A673 (cell line): ENCODE results near the gene TCERG1L. TPM values are rescaled to one million over a fixed set of nuclear protein-coding genes. Genes with fewer than 3 reads are reported as not detected.
"Not testable (repeated sequence)": the region's sequence is repeated elsewhere in the genome, so short reads cannot be mapped to it uniquely, and the experiment has no call there.

ENCODE experiments used
- BruUV-seq: library from RNA; stranded (reverse); fragments of 400-500 nt; replicated peaks from 2 replicates; lab custom pipeline; 2021; lab: Mats Ljungman, UMichigan
- CTCF ChIA-PET: fragments of 300-600 bp; sonication (Branson Sonifier 250); formaldehyde crosslinking; loops from one replicate; lab custom pipeline; 2022; ENCODE audit warnings: antibody characterized with exemption; lab: Charles Lee
- POLR2A ChIA-PET: fragments of 300-600 bp; sonication (Branson Sonifier 250); formaldehyde crosslinking; loops from one replicate; lab custom pipeline; 2022; ENCODE audit warnings: antibody characterized with exemption; ENCODE audit not compliant: low non-redundant PET; lab: Charles Lee
- DNase-seq: peaks from one replicate; pipeline ENCODE4 v3.0.0-alpha.2; 2015; ENCODE audit warnings: low spot score
- H3K27ac ChIP-seq: fragments of 200-600 bp; sonication (generic); 2 replicates; pipeline ENCODE4 v1.5.1; 2016; ENCODE audit warnings: mixed run types, low read depth, mild to moderate bottlenecking, mixed read lengths, antibody characterized with exemption, low read length; ENCODE audit not compliant: poor library complexity, severe bottlenecking
- H3K27me3 ChIP-seq: fragments of 200-600 bp; sonication (generic); replicated peaks from 2 replicates; pipeline ENCODE4 v1.6.1; 2017; ENCODE audit warnings: mixed run types, low read depth, mild to moderate bottlenecking, mixed read lengths, antibody characterized with exemption, low read length; ENCODE audit not compliant: insufficient read depth, poor library complexity
- H3K36me3 ChIP-seq: fragments of 200-600 bp; sonication (generic); 2 replicates; pipeline ENCODE4 v1.6.1; 2016; ENCODE audit warnings: mixed run types, mild to moderate bottlenecking, mixed read lengths, antibody characterized with exemption, low read length; ENCODE audit not compliant: insufficient read depth, poor library complexity, severe bottlenecking
- H3K4me1 ChIP-seq: fragments of 200-600 bp; sonication (generic); 2 replicates; pipeline ENCODE4 v1.6.1; 2017; ENCODE audit warnings: mixed run types, mild to moderate bottlenecking, mixed read lengths, antibody characterized with exemption, low read length; ENCODE audit not compliant: insufficient read depth, poor library complexity, severe bottlenecking
- H3K4me3 ChIP-seq: fragments of 200-600 bp; sonication (generic); 2 replicates; pipeline ENCODE4 v1.5.1; 2016; ENCODE audit warnings: low read depth, mixed run types, mild to moderate bottlenecking, mixed read lengths, low read length; ENCODE audit not compliant: poor library complexity, severe bottlenecking
- H3K9me3 ChIP-seq: fragments of 200-600 bp; sonication (generic); 2 replicates; pipeline ENCODE4 v1.6.1; 2016; ENCODE audit warnings: mixed run types, low read depth, mild to moderate bottlenecking, mixed read lengths, antibody characterized with exemption, low read length; ENCODE audit not compliant: poor library complexity, severe bottlenecking
- CTCF ChIP-seq: fragments of 300-800, 200-600 bp; sonication (generic); conservative IDR thresholded peaks from 2 replicates; pipeline ENCODE4 v1.5.1; 2017; ENCODE audit warnings: low read depth, mild to moderate bottlenecking, antibody characterized with exemption, low read length, moderate library complexity, mixed read lengths
- EZH2 ChIP-seq: fragments of 200-600 bp; sonication (generic); IDR thresholded peaks from 2 replicates; pipeline ENCODE4 v1.6.1; 2017; ENCODE audit warnings: borderline replicate concordance, low read depth, mild to moderate bottlenecking, mixed read lengths, antibody characterized with exemption, low read length; ENCODE audit not compliant: poor library complexity, severe bottlenecking
- intact Hi-C: fragments of 100-400 bp; cut with micrococcal nuclease; formaldehyde crosslinking; loops from one replicate; pipeline ENCODE4 v1.10.0; 2022; ENCODE audit not compliant: unreplicated experiment
- total RNA-seq: library from RNA; stranded (reverse); gene quantifications from 2 replicates; pipeline ENCODE4 v1.2.3, GENCODE V29; 2021

Gene TCERG1L
- total RNA-seq, 1 experiment from 2014 or later = 16.3 TPM

- H3K36me3 ChIP-seq = no peaks in the 10 kb centered on the region
- intact Hi-C loops = no loop called here
- POLR2A ChIA-PET = no interaction called here
- H3K27me3 ChIP-seq = no peaks in the 10 kb centered on the region
- CTCF ChIA-PET = no interaction called here
- TF ChIP-seq CTCF = no peak
- no peak for TF ChIP-seq EZH2
- no peaks in the 10 kb centered on the region for H3K9me3 ChIP-seq
- DNase-seq = no peak
- H3K27ac ChIP-seq = no peak overlapping the region
- no TSS peak for BruUV-seq
- no peak overlapping the region for H3K4me3 ChIP-seq
- no peaks in the 10 kb centered on the region for H3K4me1 ChIP-seq
These were observed 132.8 kb downstream of the TCERG1L start for GRCh38 chr10:131178521-131179331.

GRCh38 chr10:131177431-131178327, 133.8 kb downstream of the TCERG1L start:
- CTCF ChIA-PET = no interaction called here
- TF ChIP-seq EZH2 (no peak), CTCF (no peak)
- Histone ChIP-seq H3K27me3 (no peaks in the 10 kb centered on the region), H3K9me3 (no peaks in the 10 kb centered on the region), H3K36me3 (no peaks in the 10 kb centered on the region), H3K4me3 (no peak overlapping the region), H3K4me1 (no peaks in the 10 kb centered on the region), H3K27ac (no peak overlapping the region)
- POLR2A ChIA-PET = no interaction called here
- intact Hi-C loops = no loop called here
- no TSS peak for BruUV-seq
- DNase-seq = peak; percentile 26

GRCh38 chr10:131176907-131177306, 134.6 kb downstream of the TCERG1L start:
- H3K36me3 ChIP-seq = no peaks in the 10 kb centered on the region
- BruUV-seq = no TSS peak
- H3K4me1 ChIP-seq = no peaks in the 10 kb centered on the region
- no peak overlapping the region for H3K4me3 ChIP-seq
- no peak for DNase-seq
- TF ChIP-seq CTCF (no peak), EZH2 (no peak)
- ChIA-PET CTCF (no interaction called here), POLR2A (no interaction called here)
- no peaks in the 10 kb centered on the region for H3K27me3 ChIP-seq
- no peaks in the 10 kb centered on the region for H3K9me3 ChIP-seq
- H3K27ac ChIP-seq = no peak overlapping the region
- intact Hi-C loops = no loop called here

GRCh38 chr10:131176324-131176723, 135.2 kb downstream of the TCERG1L start:
- POLR2A ChIA-PET, CTCF ChIA-PET, BruUV-seq, H3K27ac ChIP-seq, H3K36me3 ChIP-seq, H3K4me3 ChIP-seq, H3K27me3 ChIP-seq, H3K9me3 ChIP-seq, intact Hi-C loops, DNase-seq, H3K4me1 ChIP-seq: not testable (repeated sequence)
